Left lobe of liver (tissue), 2 donors: Measurements from ENCODE around the gene ARHGEF39. TPM values are rescaled to one million over a fixed set of nuclear protein-coding genes. Genes with fewer than 3 reads are reported as not detected.

Experiments used
- ATAC-seq: fragments of 200-7000 bp; cut with Tn5 transposase; one replicate; pipeline ENCODE4 v1.9.1; 2020; ENCODE audit warnings: mild to moderate bottlenecking, moderate library complexity
- DNase-seq: peaks from one replicate; pipeline ENCODE4 v3.0.0-alpha.2; 2020; ENCODE audit warnings: low spot score
- total RNA-seq: library from RNA; stranded (reverse); gene quantifications from one replicate; pipeline ENCODE4 v1.2.1, GENCODE V29; 2021
- donor health status: DM: no; HTN: no; CAD: no; lungs with moderate emphysema.
- donor health status: DM: no; HTN: yes; CAD: no.

ARHGEF39 gene
- total RNA-seq, 1 donor from 2014 or later = 0.40 TPM

DNA sequence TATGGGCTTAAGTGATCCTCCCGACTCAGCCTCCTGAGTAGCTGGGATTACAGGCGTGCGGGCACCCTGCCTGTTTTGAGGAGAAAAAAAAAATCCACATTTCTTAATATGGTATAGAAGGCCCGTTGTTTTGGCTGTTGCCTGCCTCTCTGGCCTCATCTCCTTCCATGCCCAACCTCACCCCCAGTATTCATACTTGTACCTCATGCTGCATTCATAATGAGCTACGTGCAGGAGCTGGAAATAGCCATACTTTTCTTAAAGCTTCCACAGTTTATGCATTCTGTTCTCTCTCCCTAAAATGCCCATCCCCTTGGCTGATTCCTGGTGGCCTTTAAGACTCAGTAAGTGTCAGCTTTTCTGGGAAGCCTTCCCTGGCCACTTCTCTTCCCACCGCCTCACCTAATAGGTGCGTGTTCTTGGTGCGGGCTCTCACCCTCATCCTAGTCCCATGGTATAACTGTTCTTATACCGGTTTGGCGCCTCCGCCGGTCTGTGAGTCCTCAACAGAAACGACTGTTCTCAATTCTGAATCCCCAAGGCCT lies 26.8 kb upstream of the ARHGEF39 start:
- ATAC-seq (no peak), DNase-seq (no peak)

DNA sequence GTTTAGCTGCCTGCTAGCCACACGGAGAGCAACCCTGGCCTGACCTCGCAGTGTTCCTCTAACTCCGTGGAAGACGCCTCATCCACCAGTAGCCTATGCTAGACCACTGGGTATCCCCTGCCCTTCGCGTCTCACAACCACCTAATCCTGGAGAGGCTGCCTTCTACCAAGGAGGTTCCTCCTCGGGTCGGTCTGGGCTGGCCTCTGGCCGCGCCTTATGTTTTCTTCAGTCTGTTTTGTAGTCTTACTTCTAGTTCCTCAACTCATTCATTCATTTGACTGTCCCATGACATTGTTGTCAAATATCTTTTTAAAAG lies 26.3 kb upstream of the ARHGEF39 start:
- ATAC-seq = no peak
- DNase-seq = no peak

DNA sequence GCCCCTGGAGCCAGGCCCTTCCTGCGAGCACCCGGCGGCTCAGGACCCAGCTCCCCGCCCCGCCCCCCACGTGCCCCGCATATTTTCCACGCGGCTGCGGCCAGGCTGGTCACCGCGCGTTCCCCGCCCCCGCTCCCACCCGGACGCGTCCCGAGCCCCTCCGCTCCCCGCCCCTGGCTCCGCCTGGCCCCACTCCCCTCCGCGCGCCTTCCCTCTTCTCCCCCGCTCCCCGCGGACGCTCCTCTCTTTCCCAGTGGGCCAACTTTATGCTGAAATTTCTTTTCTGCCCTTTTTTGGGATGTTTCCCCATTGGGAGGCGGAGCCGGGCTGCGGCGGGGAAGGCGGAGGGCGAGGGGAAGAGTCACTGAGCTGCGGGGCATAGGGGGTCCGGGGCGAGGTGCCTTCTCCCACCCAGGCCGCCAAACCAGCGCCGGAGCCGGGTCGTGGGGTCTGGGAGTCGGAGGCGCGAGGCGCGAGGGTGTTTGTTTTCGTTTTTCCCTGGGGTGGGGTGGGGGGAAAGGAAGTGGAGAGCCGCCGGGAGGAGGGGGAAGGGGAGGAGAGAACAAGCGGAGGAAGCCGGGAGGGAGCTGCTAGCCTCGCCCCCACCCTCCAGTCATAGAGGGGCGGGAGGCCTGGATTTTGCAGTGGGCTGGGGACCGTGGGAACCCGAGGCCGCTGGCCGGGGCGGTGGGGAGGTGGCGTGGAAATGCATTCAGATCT lies 25.8 kb upstream of the ARHGEF39 start:
- DNase-seq = no peak
- ATAC-seq = peak; percentile 70

DNA sequence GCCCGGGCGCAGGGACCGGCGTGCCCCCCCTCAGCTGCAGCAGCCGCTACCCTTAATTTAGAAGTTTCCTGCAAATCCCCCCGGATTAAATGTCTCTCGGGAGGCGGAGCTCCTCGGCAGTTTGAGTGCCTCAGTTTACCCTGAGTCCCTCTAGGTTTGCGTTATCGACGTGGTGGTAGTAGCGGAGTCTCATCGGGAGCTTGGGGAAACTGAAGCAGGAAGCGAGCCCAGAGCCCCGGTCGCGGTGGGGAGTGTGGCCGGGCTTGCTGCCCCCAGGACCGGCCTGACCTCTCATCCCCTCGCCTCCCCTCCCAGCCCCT lies 25.3 kb upstream of the ARHGEF39 start:
- no peak for DNase-seq
- ATAC-seq = no peak

DNA sequence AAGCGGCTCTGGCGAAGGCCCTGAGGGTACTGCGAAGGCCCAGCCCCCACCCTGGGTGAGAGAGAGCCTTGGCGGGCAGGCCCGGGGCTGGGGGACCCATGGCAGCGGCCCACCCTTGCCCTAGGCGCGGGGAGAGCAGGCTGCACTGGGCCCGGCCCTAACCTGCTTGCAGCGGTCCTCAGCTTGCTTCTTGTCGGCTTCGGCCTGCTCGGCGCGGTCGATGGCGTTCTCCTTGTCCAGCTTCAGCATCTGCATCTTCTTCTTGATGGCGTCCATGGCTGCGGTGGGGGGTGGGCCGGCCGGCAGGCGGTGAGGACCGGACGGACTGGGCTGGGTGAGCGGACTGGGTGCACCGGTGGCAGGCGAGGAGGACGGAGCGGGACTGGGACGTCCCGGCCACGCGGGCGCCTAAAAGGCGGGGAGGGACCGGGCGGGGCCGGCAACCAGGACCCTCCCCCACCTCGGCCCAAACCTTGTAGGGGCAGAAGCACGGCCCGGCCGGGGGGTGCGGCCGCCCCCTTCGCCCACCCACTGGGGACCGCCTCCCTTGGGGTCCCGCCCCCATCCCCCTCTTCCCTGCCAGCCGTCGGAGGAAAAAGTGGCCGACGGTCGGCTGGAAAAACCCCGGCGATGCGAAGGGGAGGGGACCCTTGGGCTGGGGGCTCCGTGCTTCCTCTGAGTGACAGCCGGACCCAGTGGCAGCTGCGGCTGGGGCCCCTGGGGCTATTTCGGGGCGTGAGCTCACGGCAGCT lies 24.7 kb upstream of the ARHGEF39 start, which contains the start of gene TPM2:
TSS of gene TPM2 (minus strand) at position 384 of the 752 bp plus-strand sequence. CDS start at position 276, 108 bp downstream.
- ATAC-seq = peak; percentile 14
- no peak for DNase-seq

DNA sequence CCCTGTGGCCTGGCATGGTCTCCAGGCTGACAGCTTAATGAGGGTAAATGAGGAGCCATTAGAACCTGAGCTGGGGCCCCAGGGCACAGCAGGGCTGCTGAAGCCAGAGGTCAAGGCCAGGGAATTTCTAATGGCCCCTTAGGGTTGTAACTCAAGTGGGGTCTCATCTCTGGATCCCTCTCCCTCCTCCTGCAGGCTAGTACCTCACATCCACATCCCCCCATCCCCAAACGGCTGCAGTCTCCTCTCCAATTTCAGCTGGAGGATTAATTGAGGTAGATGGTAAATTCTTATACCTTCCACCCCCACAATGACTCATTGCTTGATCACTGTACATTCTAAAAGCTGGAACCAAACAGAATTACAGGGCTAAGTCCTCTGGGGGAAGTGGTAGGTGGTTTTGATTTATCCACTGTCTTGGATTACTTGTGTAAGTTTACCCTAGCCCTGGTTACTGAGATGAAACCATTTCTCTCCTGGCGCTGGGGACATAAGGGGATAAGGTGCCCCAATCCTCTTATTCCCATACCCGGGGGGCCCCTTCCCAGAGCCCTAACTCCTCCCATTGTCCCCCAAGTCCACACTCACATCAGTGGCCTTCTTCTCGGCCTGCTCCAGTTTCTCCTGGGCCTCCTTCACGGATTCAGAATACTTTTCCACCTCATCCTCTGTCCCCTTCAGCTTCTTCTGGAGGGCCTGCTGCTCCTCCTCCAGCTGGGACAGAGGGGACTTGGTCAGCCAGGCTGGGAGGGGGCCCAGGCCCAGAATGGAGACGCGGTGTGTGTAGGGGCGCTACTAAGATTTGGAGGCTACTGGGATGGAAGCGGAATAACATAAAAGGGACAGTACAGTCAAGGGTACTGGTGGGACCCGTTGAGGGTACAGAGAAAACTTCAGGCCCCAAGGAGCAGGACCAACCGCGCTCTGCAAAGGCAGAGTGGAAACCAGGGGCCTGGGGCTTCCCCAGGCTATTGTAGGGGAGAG lies 23.9 kb upstream of the ARHGEF39 start:
- no peak for ATAC-seq
- no peak for DNase-seq

DNA sequence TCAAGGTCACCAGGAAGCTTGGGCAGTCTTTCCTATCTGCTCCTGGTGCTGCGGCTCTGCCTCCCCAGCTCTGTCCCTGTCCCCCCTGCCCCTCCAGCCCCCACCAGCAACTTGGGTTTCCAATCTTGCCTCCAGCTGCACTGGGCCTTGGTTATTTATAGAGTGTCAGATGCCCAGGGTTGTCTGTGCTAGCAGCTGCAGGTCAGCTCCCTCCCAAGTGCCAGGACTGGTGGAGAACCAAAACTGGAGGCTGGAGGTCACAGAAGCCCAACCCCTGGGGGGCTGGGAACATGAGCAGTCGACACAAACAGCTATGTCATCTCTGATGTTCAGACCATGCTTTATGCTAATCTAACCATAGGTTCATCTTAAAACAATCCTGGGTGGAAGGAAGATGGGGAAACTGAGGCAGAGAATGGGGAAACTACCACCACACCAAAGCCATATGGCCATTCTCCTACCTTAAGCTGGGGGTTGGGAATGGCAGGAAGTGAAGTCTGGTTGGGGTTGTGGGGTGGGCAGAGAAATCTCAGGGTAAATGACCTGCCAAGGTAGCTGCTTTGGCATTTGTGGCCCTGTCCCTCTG lies 23.1 kb upstream of the ARHGEF39 start:
- no peak for ATAC-seq

DNA sequence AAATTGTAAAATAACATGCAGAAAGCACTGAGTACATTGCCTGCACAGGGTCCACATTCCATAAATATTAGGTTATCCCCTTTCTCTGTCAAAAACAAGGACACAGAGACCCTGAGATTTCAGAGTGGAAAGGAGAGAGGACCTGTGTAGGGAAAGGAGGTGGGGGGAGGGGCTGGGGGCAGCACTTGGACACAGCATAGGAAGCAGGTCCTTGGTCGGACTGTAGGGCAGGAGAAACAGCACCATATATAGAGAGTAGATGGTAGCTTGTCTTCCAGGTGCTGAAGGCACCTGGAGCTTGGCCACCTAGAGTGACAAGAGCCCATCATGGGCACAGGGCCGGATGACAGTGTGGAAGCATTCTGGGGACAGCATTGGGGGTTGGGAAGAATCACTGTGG lies 22.3 kb upstream of the ARHGEF39 start:
- no peak for ATAC-seq

More for the DNA sequence above, 23.1 kb upstream of the ARHGEF39 start:
- DNase-seq = no peak

DNA sequence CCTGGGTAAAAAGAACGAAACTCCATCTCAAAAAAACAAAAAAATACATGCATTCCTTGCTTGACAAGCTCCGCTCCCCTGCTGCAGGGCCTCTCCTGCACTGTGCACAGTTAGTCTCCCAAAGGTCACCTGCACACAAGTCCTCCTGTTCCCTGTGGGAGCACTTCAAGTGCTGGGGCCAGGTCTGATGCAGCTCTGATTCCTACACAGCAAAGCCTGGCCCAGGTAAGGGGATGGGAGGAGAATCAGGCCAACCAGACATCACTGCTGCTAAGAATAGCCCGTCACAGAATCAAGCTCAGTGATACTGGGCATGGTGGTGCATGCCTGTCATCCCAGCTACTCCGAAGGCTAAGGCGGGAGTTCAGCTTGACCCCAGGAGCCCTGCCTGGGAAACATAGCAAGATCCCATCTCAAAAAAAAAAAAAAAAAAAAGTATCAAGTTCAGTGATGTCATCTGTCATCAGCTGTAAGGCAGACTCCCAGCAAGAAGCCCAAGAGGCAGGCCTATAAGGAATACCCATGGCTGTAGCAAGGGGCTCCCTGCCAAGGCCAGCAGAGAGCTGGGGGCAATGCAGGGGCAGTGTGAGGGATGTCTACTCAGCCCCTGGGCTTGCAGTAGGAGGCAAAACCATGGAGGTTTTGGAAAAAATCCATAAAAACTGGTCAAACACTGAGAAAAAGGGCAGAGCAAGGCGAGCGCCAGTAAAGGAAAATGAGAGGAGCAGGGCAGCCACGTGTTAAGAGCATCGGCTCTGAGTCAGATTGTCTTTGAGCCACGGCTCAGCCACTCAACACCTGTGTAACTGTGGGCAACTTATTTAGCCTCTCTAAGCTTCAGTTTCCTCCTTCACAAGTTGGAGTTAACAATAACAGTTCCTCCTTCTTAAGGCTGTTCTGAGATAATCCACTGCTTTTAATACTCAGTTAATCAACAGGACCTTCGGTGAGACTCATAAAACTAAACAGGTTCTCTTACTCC lies 21.5 kb upstream of the ARHGEF39 start:
- DNase-seq (no peak), ATAC-seq (no peak)

More for the DNA sequence above, 22.3 kb upstream of the ARHGEF39 start:
- DNase-seq = no peak

DNA sequence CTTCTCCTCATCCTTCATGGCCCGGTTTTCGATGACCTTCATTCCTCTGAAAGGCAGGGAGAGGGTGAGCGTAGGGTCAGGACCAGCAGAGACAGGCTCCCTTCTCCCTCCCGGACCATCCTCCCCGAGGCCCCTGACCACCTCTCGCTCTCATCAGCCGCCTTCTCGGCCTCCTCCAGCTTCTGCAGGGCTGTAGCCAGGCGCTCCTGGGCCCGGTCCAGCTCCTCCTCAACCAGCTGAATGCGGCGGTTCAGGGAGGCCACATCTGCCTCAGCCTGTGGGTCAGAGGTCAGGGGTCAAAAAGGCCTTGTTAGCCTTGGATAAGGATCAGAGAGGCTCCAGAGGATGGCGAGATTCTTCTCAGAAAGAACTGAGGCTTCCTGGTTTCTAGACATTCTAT lies 20.5 kb upstream of the ARHGEF39 start:
- ATAC-seq (peak; percentile 41), DNase-seq (no peak)

DNA sequence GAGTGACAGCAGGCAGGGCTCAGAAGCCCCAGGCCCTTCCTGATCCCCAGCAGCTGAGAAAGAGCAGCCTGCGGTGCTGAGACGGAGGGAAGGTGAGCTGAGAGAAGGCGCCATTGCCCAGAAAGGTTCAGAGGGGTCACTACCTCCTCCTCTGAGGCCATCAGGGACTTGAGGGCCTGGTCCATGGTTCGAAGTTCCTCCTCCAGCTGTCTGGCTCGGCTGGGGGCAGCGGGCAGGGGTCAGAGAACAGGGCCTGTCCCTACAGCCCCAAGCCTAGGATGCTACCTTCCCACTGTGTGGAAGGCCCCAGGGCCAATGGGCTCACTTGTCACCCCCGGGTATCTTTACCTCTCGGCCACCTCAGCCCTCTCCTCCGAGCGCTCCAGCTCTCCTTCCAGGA lies 19.9 kb upstream of the ARHGEF39 start:
- DNase-seq (no peak), ATAC-seq (no peak)

DNA sequence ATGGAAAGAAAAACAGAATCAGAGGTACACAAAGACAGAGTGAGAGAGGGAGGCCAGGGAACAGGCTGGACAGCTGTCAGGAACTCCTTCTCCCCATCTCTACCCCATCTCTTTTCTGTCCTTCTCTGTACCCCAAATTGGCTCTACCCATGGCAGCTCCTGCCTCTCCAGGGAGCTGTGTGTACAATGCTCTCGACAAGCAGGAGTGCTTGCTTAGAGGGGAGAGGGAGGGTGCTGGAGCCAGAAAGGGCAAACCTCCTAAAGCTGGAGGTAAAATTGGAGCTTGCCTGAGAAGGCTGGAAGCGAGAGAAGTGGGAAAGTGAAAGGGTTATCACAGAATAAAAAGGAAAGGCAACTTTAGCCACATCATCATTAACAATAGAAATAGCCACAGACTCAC lies 18.3 kb upstream of the ARHGEF39 start:
- DNase-seq (no peak), ATAC-seq (no peak)

DNA sequence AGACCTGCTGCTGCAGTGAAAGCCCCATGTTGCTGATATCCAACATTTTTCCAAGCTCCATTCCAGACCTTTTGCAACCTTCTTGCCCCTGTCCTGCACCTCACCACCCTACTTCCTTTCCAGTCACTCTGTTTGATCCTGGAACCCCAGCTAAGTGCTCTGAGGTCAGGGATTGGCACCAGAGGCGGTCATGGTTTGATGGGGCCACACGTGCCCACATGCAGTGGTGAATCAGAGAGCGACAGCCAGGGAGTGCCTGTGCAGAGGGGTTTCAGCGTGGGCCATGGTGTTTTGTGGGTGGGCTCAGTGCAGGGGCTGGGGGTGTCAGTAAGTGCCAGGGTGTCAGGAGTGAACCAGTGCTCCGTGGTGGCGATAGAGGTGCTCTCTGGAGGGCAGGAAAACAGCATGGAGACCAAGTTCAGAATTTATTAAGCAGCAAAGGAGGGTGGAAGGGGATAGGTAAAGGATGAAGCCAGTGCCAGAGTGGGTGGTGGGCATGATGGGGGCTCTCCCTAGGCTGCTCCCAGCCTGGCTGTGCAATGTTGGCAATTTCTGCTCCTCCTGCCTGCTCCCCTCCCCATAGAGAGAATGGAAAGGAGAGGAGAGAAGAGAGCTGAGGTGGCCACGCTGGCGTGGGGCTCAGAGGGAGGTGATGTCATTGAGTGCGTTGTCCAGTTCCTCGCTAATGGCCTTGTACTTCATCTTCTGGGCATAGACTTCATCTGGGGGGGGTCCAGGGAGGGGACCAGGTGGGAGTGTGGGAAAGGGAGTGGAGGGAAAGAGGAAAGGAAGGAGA lies 17.7 kb upstream of the ARHGEF39 start:
- DNase-seq = no peak
- ATAC-seq = no peak

DNA sequence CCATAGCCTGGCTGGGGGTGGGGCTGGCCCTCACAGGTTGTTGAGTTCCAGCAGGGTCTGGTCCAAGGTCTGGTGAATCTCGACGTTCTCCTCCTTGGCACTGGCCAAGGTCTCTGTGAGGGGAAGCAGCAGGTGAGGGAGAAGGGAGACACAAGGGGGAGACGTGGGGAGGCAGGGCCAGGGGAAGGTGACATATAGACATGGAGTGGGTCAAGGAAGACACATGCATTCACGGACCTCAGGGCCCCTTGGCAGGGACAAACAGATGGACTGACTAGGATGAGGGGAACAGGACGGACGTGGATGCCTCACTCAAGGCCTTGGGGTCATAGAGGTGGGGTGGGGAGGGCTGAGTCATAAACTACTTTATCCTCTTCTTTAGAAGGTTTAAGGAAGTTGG lies 17.1 kb upstream of the ARHGEF39 start:
- ATAC-seq (no peak), DNase-seq (no peak)

DNA sequence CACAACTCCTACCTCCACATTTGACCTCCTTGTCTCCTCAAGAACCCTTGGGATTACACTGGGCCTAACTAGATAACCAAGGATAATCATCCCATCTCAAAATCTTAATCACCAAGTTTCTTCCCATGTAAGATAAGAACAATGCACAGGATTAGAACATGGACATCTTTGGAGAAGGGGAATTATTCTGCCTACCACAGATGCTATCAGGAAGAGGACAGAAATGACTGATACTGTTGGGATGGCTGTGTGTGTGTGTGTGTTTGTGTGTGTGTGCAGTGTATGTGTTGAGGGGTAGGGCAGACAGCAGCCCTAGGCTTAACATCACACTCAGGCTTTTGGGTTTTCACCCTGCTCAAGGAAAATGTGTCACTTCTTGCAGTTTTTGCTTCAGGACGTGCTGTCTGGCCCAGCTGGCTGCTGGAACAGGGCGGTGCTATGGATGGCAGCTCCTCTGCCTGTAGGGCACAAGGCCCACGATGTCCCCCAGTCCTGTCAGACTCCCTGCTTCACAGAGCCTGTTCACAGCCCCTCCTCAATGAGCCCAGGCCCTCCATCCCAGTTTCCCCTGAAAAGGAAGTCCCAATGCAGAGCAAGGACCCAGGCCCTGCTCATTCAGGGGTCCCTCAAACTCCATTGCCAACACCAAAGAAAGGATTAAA lies 16.5 kb upstream of the ARHGEF39 start:
- ATAC-seq = no peak
- DNase-seq = no peak

DNA sequence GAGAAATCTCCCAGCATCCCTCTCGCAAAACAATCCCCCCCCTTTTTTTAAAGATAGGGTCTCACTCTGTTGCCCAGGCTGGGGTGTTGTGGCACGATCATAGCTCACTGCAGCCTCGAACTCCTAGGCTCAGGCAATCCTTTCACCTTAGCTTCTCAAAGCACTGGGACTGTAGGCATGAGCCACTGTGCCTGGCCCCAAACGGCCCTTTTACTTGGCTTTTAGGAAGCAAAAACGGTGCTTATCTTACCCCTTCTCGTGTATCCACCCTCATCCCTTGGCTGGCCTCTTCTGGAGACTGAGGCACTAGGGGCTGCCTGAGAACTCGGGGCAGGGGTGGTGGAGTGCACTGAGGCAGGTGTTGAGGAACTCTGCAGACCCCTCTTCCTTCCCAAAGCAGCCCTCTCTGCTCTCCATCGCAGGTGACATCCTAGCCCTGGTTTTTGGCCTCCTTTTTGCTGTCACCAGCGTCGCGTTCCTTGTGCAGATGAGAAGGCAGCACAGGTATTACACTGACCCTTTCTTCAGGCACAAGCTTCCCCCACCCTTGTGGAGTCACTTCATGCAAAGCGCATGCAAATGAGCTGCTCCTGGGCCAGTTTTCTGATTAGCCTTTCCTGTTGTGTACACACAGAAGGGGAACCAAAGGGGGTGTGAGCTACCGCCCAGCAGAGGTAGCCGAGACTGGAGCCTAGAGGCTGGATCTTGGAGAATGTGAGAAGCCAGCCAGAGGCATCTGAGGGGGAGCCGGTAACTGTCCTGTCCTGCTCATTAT lies 15.5 kb upstream of the ARHGEF39 start:
- DNase-seq (no peak), ATAC-seq (no peak)

DNA sequence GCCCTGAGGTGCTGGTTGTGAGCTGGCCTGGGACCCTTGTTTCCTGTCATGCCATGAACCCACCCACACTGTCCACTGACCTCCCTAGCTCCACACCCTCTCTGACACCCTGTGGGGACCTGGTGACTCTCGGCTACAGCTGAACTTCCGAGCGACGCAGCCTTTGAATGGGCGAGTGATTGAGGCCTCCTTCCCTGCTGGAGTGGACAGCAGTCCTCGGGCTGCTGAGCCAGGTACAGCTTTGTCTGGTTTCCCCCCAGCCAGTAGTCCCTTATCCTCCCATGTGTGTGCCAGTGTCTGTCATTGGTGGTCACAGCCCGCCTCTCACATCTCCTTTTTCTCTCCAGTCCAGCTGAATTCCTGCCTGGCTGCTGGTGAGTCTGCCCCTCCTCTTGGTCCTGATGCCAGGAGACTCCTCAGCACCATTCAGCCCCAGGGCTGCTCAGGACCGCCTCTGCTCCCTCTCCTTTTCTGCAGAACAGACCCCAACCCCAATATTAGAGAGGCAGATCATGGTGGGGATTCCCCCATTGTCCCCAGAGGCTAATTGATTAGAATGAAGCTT lies 14.9 kb upstream of the ARHGEF39 start:
- DNase-seq (no peak), ATAC-seq (no peak)
